ENCODE data around the gene RALGAPB. TPM values are rescaled to one million over a fixed set of nuclear protein-coding genes. Genes with fewer than 3 reads are reported as not detected.

Gene RALGAPB
- total and polyA plus RNA-seq, 2 of the 13 experiments (the other 11 are each of a cell fraction or from before 2014, with no cell fraction given): 17.6 to 30.6 TPM

- TF ChIP-seq ZNF713 (CRISPR knock-in tag; IDR thresholded peaks at IDR 0.05): no peak
- no peak for TF ChIP-seq SETDB1 (CRISPR knock-in tag; IDR thresholded peaks at IDR 0.05; ENCODE audit: borderline replicate concordance)
- TF ChIP-seq NCOR1 (IDR thresholded peaks at IDR 0.05; ENCODE audit: borderline replicate concordance, low read length): no peak
- peak; percentile 51 for TF ChIP-seq PTBP1 (IDR thresholded peaks at IDR 0.05; ENCODE audit: low read depth, low read length, poor library complexity, severe bottlenecking)
- no peak for TF ChIP-seq YY1 (IDR thresholded peaks at IDR 0.05; ENCODE audit: insufficient read depth, insufficient replicate concordance, low read depth, low read length)
- TF ChIP-seq MBNL3 (CRISPR knock-in tag; conservative IDR thresholded peaks at IDR 0.05): no peak
- TF ChIP-seq BRCA1 (CRISPR knock-in tag; IDR thresholded peaks at IDR 0.05): no peak
- no peak for TF ChIP-seq ZBTB1 (CRISPR knock-in tag; IDR thresholded peaks at IDR 0.05; ENCODE audit: borderline replicate concordance)
- TF ChIP-seq ZNF790 (CRISPR knock-in tag; IDR thresholded peaks at IDR 0.05; ENCODE audit: borderline replicate concordance): no peak
- no peak for TF ChIP-seq ARID2 (CRISPR knock-in tag; IDR thresholded peaks at IDR 0.05; ENCODE audit: borderline replicate concordance)
- TF ChIP-seq ATRX (CRISPR knock-in tag; IDR thresholded peaks at IDR 0.05; ENCODE audit: borderline replicate concordance): no peak
- no peak for TF ChIP-seq ZNF839 (CRISPR knock-in tag; IDR thresholded peaks at IDR 0.05; ENCODE audit: borderline replicate concordance)
- no peak for TF ChIP-seq POLR2G (IDR thresholded peaks at IDR 0.05; ENCODE audit: low read depth, low read length)
- TF ChIP-seq IRF1 (CRISPR knock-in tag; IDR thresholded peaks at IDR 0.05; ENCODE audit: low read depth): no peak
- no peak for TF ChIP-seq ZNF83 (CRISPR knock-in tag; IDR thresholded peaks at IDR 0.05; ENCODE audit: borderline replicate concordance)
- peak; percentile 53; the same call in 1 of the 2 replicates for TF ChIP-seq PATZ1 (CRISPR knock-in tag; IDR thresholded peaks at IDR 0.05)
- no peak for TF ChIP-seq E2F5 (CRISPR knock-in tag; conservative IDR thresholded peaks at IDR 0.05)
- TF ChIP-seq ZSCAN20 (CRISPR knock-in tag; IDR thresholded peaks at IDR 0.05; ENCODE audit: borderline replicate concordance): no peak
- no peak for TF ChIP-seq CBFB (CRISPR knock-in tag; IDR thresholded peaks at IDR 0.05)
- TF ChIP-seq ZFX (CRISPR knock-in tag; IDR thresholded peaks at IDR 0.05; ENCODE audit: low read depth): peak; percentile 68; the same call in 1 of the 2 replicates
- TF ChIP-seq CREB3 (CRISPR knock-in tag; IDR thresholded peaks at IDR 0.05): no peak
- no peak for TF ChIP-seq ISX (CRISPR knock-in tag; conservative IDR thresholded peaks at IDR 0.05)
- no peak for TF ChIP-seq ZNF749 (CRISPR knock-in tag; IDR thresholded peaks at IDR 0.05; ENCODE audit: borderline replicate concordance)
- TF ChIP-seq HINFP (CRISPR knock-in tag; IDR thresholded peaks at IDR 0.05; ENCODE audit: low read depth): no peak
- TF ChIP-seq ZBTB38 (CRISPR knock-in tag; IDR thresholded peaks at IDR 0.05): no peak
Observed at GRCh38 chr20:38599410-38599882, 126.8 kb downstream of the RALGAPB start (continued).
